Stimulated activated CD8-positive, alpha-beta memory T cell treated with anti-CD3 and anti-CD28 coated beads, Interleukin-7, amount 100 ng/mL, for 48 hours (primary cell): ENCODE measurements around the gene SCUBE3.

ENCODE experiments used
- DNase-seq, 2 donors: peaks; one replicate each; pipeline ENCODE4 v3.0.0-alpha.2; 2020; ENCODE audit warnings: low read depth in 1 of 2; ENCODE audit errors: extremely low read depth in 1 of 2

SCUBE3 gene

GRCh38 chr6:35237476-35237875 lies 23.7 kb downstream of the SCUBE3 start:
- no peak for DNase-seq

DNA sequence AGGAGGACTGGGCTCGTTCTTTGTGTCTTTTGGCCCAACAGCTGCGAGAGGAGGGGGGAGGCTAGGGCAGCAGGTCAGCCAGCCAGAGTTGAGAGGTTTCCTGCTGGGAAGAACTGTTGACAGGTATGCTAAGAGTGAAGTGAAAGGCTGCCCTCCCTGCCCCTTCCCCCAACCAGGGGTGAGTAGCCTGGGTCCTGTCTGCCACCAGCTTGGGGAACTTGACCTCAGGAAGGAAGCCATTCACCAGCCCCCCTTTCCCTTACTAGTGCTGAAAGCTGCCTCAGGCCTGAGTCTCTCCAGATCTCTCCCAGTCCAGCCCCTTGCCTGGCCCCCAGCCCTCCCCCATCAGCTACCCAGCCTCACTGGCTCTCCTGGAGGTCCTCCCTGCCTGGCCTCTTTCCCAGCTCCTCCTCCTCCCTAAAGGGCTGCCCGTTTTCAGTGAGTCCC lies 25.1 kb downstream of the SCUBE3 start:
- DNase-seq: no peak

- no peak for DNase-seq
Measured at GRCh38 chr6:35239581-35239980, 25.8 kb downstream of the SCUBE3 start.

DNA sequence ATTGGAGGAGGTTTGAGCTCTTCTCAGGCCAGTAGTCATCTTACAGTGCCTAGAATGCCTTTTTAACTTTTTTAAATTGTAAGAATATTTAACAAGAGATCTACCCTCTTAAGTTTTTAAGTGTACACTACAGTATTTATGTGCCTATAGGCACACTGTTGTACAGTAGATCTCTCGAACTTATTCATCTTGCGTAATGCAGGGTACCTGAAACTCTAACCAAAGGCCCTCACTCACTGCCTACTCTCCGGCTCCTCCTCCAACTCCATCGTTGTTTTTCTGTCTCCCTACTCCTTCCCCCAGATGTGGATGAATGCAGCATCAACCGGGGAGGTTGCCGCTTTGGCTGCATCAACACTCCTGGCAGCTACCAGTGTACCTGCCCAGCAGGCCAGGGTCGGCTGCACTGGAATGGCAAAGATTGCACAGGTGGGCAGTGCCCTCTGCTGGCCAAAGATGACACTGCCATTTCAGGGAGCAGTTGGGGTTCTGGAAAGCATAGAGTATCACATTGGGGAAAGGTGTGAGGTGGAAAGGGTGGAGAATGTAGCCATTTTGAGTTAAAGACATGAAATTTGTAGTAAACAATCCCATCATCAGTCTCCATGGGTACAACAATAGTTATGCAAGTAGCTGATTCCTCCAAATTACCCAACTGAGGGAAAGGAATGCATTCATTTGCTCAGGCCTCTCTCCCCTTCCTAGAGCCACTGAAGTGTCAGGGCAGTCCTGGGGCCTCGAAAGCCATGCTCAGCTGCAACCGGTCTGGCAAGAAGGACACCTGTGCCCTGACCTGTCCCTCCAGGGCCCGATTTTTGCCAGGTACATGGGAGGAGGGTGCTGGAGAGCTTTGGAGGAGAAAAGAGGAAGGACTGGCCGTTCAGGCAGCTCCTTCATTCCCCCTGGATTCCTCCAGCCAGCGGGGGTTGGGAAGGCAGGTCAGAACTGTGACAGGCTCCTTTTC lies 27.4 kb downstream of the SCUBE3 start:
- DNase-seq: peak; percentile 36 to 47

GRCh38 chr6:35242486-35242885 lies 28.7 kb downstream of the SCUBE3 start:
- DNase-seq: no peak

DNA sequence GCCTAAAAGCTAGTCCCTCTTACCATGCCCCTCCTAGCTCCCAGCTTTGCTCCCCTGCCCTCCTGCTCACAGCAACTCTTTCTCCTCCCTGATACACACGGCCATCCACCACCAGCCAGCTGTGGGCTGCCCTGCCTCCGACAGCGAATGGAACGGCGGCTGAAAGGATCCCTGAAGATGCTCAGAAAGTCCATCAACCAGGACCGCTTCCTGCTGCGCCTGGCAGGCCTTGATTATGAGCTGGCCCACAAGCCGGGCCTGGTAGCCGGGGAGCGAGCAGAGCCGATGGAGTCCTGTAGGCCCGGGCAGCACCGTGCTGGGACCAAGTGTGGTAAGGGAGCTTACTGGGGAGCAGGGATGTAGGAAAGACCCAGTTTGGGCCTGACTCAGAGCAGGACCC lies 29.1 kb downstream of the SCUBE3 start:
- DNase-seq: no peak

GRCh38 chr6:35243386-35243958 lies 29.7 kb downstream of the SCUBE3 start:
- no peak for DNase-seq

GRCh38 chr6:35244551-35244950 lies 30.8 kb downstream of the SCUBE3 start:
- DNase-seq: no peak

- no peak for DNase-seq
Measured at GRCh38 chr6:35247642-35248231, 34.0 kb downstream of the SCUBE3 start.

DNA sequence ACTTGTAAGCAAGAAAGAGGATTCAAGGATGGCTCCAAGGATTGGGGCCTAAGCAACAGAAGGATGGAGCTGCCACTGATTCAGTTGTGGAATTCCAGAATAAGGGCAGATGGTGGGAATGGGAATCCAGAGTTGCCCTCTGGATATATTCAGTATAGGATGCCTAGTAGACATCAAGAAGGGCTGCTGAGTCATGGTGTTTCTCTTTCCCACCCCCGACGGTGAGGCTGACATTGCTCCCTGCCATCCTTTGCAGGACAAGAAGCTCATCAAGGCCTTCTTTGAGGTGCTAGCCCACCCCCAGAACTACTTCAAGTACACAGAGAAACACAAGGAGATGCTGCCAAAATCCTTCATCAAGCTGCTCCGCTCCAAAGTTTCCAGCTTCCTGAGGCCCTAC lies 34.5 kb downstream of the SCUBE3 start:
- DNase-seq: no peak

DNA sequence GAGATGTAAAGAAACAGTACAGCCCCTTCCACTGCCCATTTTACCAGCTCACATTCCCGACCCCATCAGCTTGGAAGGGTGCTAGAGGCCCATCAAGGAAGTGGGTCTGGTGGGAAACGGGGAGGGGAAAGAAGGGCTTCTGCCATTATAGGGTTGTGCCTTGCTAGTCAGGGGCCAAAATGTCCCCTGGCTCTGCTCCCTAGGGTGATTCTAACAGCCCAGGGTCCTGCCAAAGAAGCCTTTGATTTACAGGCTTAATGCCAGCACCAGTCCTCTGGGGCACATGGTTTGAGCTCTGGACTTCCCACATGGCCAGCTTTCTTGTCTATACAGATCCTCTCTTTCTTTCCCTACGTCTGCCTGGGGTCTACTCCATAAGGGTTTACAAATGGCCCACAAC lies 35.2 kb downstream of the SCUBE3 start:
- DNase-seq: no peak

DNA sequence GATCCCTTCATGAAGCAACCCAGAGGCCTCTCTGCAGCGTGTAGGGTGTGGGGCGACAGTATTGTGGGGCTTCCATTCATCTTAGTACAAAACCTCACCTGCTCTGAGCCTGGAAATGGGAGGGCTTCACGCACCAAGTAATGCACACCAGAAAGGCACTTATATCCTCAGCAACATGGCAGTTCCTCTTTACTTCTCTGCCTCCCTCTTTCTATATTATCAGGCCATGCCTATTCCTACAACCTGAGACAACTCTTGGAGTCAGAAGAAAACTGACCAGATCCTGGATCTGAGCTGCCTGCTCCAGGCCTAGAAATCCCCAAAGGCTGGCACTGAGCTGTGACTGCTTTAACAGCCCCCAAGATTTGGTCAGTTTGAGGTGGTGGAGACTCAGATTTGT lies 38.2 kb downstream of the SCUBE3 start:
- no peak for DNase-seq

- DNase-seq: no peak
Measured at GRCh38 chr6:35253249-35253648, 39.5 kb downstream of the SCUBE3 start.

DNA sequence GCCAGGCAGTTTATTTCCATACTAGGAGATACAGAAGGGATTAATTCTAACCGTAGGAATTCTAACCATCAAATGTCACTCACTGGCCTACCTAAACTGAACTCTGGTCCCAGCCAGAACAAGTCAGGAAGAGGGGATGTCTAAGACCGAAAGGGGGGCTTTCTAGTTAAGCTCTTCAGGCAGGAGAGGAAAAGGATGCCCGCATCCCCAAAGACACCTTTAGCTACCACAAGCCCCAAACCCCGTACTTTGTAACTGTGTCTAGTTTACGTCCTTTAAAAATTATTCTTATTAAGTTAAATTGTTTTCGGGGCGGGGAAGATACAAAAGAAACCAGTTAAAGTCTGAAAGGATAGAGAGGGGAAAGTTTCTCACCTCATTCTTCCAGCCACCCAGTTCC lies 44.6 kb downstream of the SCUBE3 start:
- DNase-seq: no peak

DNA sequence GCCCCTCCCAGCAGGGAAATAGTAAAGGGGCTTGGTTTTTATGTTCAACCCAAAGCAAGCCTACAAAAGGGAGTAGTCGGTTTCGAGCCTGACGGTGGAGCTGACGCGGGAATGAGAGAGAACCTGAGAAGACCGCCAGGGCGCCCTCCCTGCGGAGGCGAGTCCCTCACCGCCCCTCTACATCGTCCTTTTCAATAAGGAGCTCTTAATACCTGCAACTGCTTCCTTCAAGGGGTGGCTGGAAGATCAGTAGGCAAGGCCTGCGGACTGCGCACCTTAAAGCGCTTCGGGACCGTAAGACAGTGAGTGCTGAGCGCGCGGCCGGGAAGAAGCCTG lies 45.1 kb downstream of the SCUBE3 start:
- peak in 1 of 2 donors; percentile 24 for DNase-seq

GRCh38 chr6:35259194-35259947 lies 45.6 kb downstream of the SCUBE3 start, which contains the start of gene ZNF76:
Gene ZNF76 (plus strand): TSS chr6:35259735. CDS start chr6:35281152, 21,417 bp downstream.
- DNase-seq: peak; percentile 83 to 86

DNA sequence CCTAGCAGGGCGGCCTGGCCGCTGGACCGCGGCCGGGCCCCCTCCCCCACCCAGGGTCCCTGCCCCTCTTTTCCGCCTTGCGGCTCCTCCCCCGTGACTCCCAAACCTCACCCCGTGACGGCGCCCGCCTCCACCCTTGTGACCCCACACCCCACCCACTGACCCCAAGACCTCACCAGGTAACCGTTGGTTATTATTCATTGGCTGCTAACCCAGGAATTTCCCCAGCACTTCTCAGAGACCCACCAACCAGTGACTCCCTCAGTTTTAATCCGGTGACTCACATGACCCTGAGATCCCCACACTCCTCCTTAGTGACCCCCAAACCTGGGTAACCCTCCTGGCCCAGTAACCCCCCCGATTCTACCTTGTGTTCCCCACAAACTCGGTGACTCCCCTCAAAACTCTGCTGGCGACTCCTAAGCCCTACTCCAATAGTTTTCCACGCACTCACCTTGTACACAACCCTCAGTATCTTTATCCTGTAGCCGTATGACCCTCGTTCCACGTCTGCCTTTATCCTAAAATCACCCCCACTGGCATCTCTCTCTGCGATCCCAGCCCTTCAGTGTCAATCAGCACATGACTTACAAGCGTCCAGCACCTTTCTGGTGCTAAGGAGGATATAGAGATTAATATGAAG lies 46.3 kb downstream of the SCUBE3 start:
- DNase-seq: peak; percentile 53 to 80

GRCh38 chr6:35260591-35261570 lies 47.1 kb downstream of the SCUBE3 start:
- no peak for DNase-seq

- DNase-seq: no peak
Measured at GRCh38 chr6:35262596-35262995, 48.8 kb downstream of the SCUBE3 start.
